OCI-LY7 (cell line): ENCODE measurements around the gene ERCC1. TPM values are rescaled to one million over a fixed set of nuclear protein-coding genes. Genes with fewer than 3 reads are reported as not detected.
A peak's percentile ranks its signal among the peaks of the same experiment; 100 is the strongest.

ENCODE experiments used
- BruUV-seq: library from RNA; stranded (reverse); fragments of 400-500 nt; replicated peaks from 2 replicates; lab custom pipeline; 2021; lab: Mats Ljungman, UMichigan
- CTCF ChIA-PET: fragments of 300-600 bp; sonication (Branson Sonifier 250); formaldehyde crosslinking; loops from one replicate; lab custom pipeline; 2022; ENCODE audit warnings: antibody characterized with exemption; ENCODE audit not compliant: unreplicated experiment; lab: Charles Lee
- POLR2A ChIA-PET: fragments of 300-600 bp; sonication (Branson Sonifier 250); formaldehyde crosslinking; loops from one replicate; lab custom pipeline; 2022; ENCODE audit warnings: antibody characterized with exemption; lab: Charles Lee
- DNase-seq: peaks from one replicate; pipeline ENCODE4 v3.0.0-alpha.2; 2015; ENCODE audit warnings: low spot score
- H2AFZ ChIP-seq: fragments of 200-600 bp; sonication (generic), shearing (Covaris generic); 2 replicates; pipeline ENCODE4 v1.6.1; 2014; ENCODE audit warnings: mild to moderate bottlenecking, antibody characterized with exemption, low read length, moderate library complexity
- H3K27ac ChIP-seq: fragments of 200-600 bp; sonication (generic); 2 replicates; pipeline ENCODE4 v1.5.1; 2014; ENCODE audit warnings: mixed run types, low read depth, mild to moderate bottlenecking, moderate library complexity, low read length, inconsistent platforms; ENCODE audit not compliant: poor library complexity, severe bottlenecking
- H3K36me3 ChIP-seq: fragments of 200-600 bp; sonication (generic); 2 replicates; pipeline ENCODE4 v1.6.1; 2014; ENCODE audit warnings: mild to moderate bottlenecking, antibody characterized with exemption, low read length, moderate library complexity, mixed read lengths; ENCODE audit not compliant: insufficient read depth
- H3K4me1 ChIP-seq: fragments of 200-600 bp; sonication (generic); 2 replicates; pipeline ENCODE4 v1.5.1; 2014; ENCODE audit warnings: mild to moderate bottlenecking, low read length; ENCODE audit not compliant: insufficient read depth, poor library complexity, severe bottlenecking
- H3K4me2 ChIP-seq: fragments of 200-600 bp; sonication (generic); 2 replicates; pipeline ENCODE4 v1.6.1; 2014; ENCODE audit warnings: mild to moderate bottlenecking, low read length
- H3K4me3 ChIP-seq: fragments of 200-600 bp; sonication (generic); 2 replicates; pipeline ENCODE4 v1.5.1; 2014; ENCODE audit warnings: mild to moderate bottlenecking, low read depth, low read length; ENCODE audit not compliant: poor library complexity, severe bottlenecking
- H3K79me2 ChIP-seq: fragments of 200-600 bp; sonication (generic); 2 replicates; pipeline ENCODE4 v1.6.1; 2016; ENCODE audit warnings: low read depth, mild to moderate bottlenecking, low read length, moderate library complexity, mixed read lengths; ENCODE audit not compliant: insufficient read depth
- H3K9me2 ChIP-seq: fragments of 200-600 bp; sonication (generic); 2 replicates; pipeline ENCODE4 v1.6.1; 2016; ENCODE audit warnings: mild to moderate bottlenecking, low read length, mixed read lengths; ENCODE audit not compliant: insufficient read depth
- H3K9me3 ChIP-seq: fragments of 200-600 bp; sonication (generic); 2 replicates; pipeline ENCODE4 v1.6.1; 2014; ENCODE audit warnings: mild to moderate bottlenecking, mixed run types, low read length, mixed read lengths
- H4K20me1 ChIP-seq: fragments of 200-600 bp; sonication (generic); 2 replicates; pipeline ENCODE4 v1.6.1; 2014; ENCODE audit warnings: mild to moderate bottlenecking, antibody characterized with exemption, low read length, moderate library complexity, mixed read lengths; ENCODE audit not compliant: insufficient read depth
- EZH2phosphoT487 ChIP-seq: fragments of 200-600 bp; sonication (generic); IDR thresholded peaks from 2 replicates; pipeline ENCODE4 v1.6.1; 2018; ENCODE audit warnings: low read depth, borderline replicate concordance, mild to moderate bottlenecking, mixed run types, antibody characterized with exemption, low read length, moderate library complexity, mixed read lengths
- intact Hi-C: fragments of 100-400 bp; cut with micrococcal nuclease; formaldehyde crosslinking; loops from one replicate; pipeline ENCODE4 v1.10.0; 2022; ENCODE audit not compliant: unreplicated experiment
- total RNA-seq, 2 experiments: library from RNA; depleted of rRNA in 1 of 2; stranded (reverse); fragments of >200 nt in 1 of 2; shearing (Covaris generic) in 1 of 2; gene quantifications; 2 replicates each; pipeline ENCODE4 v1.2.3, GENCODE V29; 2014 to 2022
- TF ChIP-seq, protein P1 (sequence below): fragments of 200-600 bp; sonication (generic); conservative IDR thresholded peaks from 2 replicates; pipeline ENCODE4 v1.5.1; 2014; ENCODE audit warnings: mild to moderate bottlenecking, antibody characterized with exemption, low read length, moderate library complexity, mixed read lengths

The ERCC1 gene
- total RNA-seq, 2 experiments from 2014 or later = 46.2 to 125 TPM

DNA sequence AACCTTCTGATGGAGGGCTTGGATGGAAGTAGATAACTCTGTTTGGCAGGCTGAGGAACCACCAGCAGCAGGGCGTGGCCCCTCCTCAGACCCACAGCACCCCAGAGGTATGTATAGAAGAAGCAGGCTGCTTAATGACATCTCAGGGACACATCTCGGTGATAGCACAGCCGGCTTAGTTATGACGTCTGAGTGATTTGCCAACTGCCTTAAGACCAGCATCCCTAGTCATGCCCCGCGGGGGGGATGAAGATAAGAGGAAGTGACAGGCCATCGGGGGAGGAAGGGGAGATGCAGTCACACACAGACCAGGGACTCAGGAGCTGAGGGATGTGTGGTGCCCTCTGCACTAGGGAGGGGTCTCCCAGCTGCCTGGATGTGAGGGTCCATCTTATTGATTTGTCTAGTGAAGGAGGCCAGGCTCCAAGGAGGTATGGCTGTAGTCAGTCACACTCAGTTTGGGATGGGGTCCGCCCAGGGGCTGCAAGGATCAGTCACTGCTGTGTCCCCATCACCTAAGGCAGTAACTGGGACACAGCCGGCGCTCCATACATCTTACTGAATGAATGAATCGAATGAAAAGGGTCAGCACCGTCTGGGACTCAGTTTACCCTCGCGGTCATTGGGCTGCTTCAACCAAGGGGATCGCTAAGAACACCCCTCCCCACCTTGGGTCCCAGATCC lies 19.2 kb upstream of the ERCC1 start:
- DNase-seq = peak; percentile 71
- BruUV-seq = no TSS peak
- Histone ChIP-seq H3K4me2 (peak overlapping the region; percentile 99), H3K9me2 (no peaks in the 10 kb centered on the region), H3K27ac (peak overlapping the region; percentile 26), H3K9me3 (no peaks in the 10 kb centered on the region), H3K4me3 (peak overlapping the region; percentile 69), H4K20me1 (no peaks in the 10 kb centered on the region), H2AFZ (peak overlapping the region; percentile 3; the same call in 1 of the 2 replicates), H3K4me1 (peaks cover 44% of the 10 kb centered on the region), H3K36me3 (no peaks in the 10 kb centered on the region), H3K79me2 (no peaks in the 10 kb centered on the region)
- TF ChIP-seq EZH2phosphoT487 = no peak
- TF ChIP-seq, protein P1, sequence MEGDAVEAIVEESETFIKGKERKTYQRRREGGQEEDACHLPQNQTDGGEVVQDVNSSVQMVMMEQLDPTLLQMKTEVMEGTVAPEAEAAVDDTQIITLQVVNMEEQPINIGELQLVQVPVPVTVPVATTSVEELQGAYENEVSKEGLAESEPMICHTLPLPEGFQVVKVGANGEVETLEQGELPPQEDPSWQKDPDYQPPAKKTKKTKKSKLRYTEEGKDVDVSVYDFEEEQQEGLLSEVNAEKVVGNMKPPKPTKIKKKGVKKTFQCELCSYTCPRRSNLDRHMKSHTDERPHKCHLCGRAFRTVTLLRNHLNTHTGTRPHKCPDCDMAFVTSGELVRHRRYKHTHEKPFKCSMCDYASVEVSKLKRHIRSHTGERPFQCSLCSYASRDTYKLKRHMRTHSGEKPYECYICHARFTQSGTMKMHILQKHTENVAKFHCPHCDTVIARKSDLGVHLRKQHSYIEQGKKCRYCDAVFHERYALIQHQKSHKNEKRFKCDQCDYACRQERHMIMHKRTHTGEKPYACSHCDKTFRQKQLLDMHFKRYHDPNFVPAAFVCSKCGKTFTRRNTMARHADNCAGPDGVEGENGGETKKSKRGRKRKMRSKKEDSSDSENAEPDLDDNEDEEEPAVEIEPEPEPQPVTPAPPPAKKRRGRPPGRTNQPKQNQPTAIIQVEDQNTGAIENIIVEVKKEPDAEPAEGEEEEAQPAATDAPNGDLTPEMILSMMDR = no peak
- intact Hi-C loops = no loop called here
- ChIA-PET CTCF (no interaction called here), POLR2A (interaction anchor here (0.7 kb wide), 1 partner anchor 12 kb away, joined by 3 read pairs; no protein-coding TSS in a partner anchor)

DNA sequence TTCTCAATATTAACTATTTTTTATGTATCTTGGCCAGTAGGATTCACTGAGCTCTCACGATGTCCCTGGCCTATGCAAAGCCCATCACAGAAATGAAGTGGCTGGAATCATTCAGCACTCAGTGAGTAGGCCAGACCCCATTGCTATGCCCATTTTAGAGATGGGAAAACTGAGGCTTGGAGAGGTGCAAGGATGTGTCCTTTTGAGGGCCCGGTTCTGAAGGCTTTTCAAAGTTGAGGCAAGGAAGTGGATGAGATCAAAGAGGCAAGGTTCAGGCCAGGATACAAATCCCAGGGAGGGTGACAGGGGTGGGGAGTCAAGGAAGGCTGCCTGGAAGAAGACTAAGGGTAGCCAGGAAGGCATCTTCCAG lies 18.7 kb upstream of the ERCC1 start:
- Histone ChIP-seq H3K4me1 (peaks cover 44% of the 10 kb centered on the region), H2AFZ (no peak overlapping the region; the same call in 1 of the 2 replicates), H3K27ac (peak overlapping the region; percentile 26), H3K4me3 (no peak overlapping the region), H4K20me1 (no peaks in the 10 kb centered on the region), H3K79me2 (no peaks in the 10 kb centered on the region), H3K36me3 (no peaks in the 10 kb centered on the region), H3K9me3 (peaks cover 2% of the 10 kb centered on the region; the same call in 1 of the 2 replicates), H3K4me2 (0 out of 2 replicates have a peak overlapping the region, but pooled peaks have one; percentile 99), H3K9me2 (no peaks in the 10 kb centered on the region)
- no peak for DNase-seq
- POLR2A ChIA-PET = interaction anchor here (0.7 kb wide), 1 partner anchor 12 kb away, joined by 3 read pairs; no protein-coding TSS in a partner anchor
- CTCF ChIA-PET = no interaction called here
- no TSS peak for BruUV-seq
- intact Hi-C loops = no loop called here
- TF ChIP-seq EZH2phosphoT487 = no peak
- TF ChIP-seq, protein P1 = no peak
